Mesothelial cell of epicardium (in vitro differentiated cells): ENCODE data around the gene OTUB2. TPM values are rescaled to one million over a fixed set of nuclear protein-coding genes. Genes with fewer than 3 reads are reported as not detected.

Experiments
- DNase-seq, 2 experiments: peaks; one replicate each; pipeline ENCODE4 v3.0.0; 2021; ENCODE audit warnings: low spot score in 2 of 2; ENCODE audit not compliant: unreplicated experiment in 2 of 2
- H3K27ac Mint-ChIP-seq: 2 replicates; pipeline ENCODE4 v1.8.0; 2021; ENCODE audit warnings: mixed read lengths
- H3K27me3 Mint-ChIP-seq: 2 replicates; pipeline ENCODE4 v1.8.0; 2021; ENCODE audit warnings: low read depth, mixed read lengths
- H3K36me3 Mint-ChIP-seq: 2 replicates; pipeline ENCODE4 v1.8.0; 2021; ENCODE audit warnings: mixed read lengths
- H3K4me1 Mint-ChIP-seq: 2 replicates; pipeline ENCODE4 v1.8.0; 2021; ENCODE audit warnings: mixed read lengths
- H3K4me3 Mint-ChIP-seq: 2 replicates; pipeline ENCODE4 v1.8.0; 2021; ENCODE audit warnings: mild to moderate bottlenecking, moderate library complexity, mixed read lengths
- H3K9me3 Mint-ChIP-seq: 2 replicates; pipeline ENCODE4 v1.8.0; 2021; ENCODE audit warnings: mixed read lengths
- total RNA-seq: library from RNA; stranded (reverse); gene quantifications from 3 replicates; pipeline ENCODE4 v1.2.1, GENCODE V29; 2021
- TF ChIP-seq, protein P1 (sequence below): fragments of 200-600 bp; sonication (generic); IDR thresholded peaks from one replicate; pipeline ENCODE4 v1.5.0; 2021; ENCODE audit warnings: antibody characterized with exemption; ENCODE audit not compliant: unreplicated experiment

OTUB2 gene
- total RNA-seq, 1 donor from 2014 or later: 6.6 TPM

GRCh38 chr14:94020267-94020666 lies 5.9 kb upstream of the OTUB2 start:
- H3K27ac Mint-ChIP-seq: no peak overlapping the region
- no peaks in the 10 kb centered on the region for H3K4me1 Mint-ChIP-seq
- peaks cover 3% of the 10 kb centered on the region for H3K27me3 Mint-ChIP-seq
- TF ChIP-seq, protein P1, sequence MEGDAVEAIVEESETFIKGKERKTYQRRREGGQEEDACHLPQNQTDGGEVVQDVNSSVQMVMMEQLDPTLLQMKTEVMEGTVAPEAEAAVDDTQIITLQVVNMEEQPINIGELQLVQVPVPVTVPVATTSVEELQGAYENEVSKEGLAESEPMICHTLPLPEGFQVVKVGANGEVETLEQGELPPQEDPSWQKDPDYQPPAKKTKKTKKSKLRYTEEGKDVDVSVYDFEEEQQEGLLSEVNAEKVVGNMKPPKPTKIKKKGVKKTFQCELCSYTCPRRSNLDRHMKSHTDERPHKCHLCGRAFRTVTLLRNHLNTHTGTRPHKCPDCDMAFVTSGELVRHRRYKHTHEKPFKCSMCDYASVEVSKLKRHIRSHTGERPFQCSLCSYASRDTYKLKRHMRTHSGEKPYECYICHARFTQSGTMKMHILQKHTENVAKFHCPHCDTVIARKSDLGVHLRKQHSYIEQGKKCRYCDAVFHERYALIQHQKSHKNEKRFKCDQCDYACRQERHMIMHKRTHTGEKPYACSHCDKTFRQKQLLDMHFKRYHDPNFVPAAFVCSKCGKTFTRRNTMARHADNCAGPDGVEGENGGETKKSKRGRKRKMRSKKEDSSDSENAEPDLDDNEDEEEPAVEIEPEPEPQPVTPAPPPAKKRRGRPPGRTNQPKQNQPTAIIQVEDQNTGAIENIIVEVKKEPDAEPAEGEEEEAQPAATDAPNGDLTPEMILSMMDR: no peak
- DNase-seq: no peak
- H3K9me3 Mint-ChIP-seq: no peaks in the 10 kb centered on the region
- no peaks in the 10 kb centered on the region for H3K36me3 Mint-ChIP-seq
- no peak overlapping the region for H3K4me3 Mint-ChIP-seq

DNA sequence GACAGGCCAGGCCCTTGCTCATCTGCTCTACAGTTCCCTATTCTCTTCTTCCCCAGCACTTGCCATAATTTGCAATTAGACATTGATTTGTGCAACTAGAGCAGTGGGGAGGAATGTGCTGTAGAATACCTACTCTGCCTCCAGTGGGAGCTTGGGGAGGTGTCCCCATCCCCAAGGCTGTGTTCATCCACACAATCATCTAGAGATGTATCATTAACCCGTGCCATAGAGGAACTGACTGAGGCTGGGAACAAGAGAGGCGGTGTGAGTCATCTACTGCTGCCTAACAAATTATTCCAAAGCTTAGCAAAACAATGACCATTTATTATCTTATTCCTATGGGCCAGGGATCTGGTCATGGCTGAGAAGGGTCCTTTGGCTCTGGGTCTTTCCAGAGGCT lies 5.1 kb upstream of the OTUB2 start:
- Mint-ChIP-seq H3K27ac (no peak overlapping the region), H3K27me3 (peaks cover 3% of the 10 kb centered on the region), H3K9me3 (no peaks in the 10 kb centered on the region), H3K36me3 (no peaks in the 10 kb centered on the region), H3K4me1 (peaks cover 2% of the 10 kb centered on the region), H3K4me3 (no peak overlapping the region)
- no peak for DNase-seq
- TF ChIP-seq, protein P1: no peak

DNA sequence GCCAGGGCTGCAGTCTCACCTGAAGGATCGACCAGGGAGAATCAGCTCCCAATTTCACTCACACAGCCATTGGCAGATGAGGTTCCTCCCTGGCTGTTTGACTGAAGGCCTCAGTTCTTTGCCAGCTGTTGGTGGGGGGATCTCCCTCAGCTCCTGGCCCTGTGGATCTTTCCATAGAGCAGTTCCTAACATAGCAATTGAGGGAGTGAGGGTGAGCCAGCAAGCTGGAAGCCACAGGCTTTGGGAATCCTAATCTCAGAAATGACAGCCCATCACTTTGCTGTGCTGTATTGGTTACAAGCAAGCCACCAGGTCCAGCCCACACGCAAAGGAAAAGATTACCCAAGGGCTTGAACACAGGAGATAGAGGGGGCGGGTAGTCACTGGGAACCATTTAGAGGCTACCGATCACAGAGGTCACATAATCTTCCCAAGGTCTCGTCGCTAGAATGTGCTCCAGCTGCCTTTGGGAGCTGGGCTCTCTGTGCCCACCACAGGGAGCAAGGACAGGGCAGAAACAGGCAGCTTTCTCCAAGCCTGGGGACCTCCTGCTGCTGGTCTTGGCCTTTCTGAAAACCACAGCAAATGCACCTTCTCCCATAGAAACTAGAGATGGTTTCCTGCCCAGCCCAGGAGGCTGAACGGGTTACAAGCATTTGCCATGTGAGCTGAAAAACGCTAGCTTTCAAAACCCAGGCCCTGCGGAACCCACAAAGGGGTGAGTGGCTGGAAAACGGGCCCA lies 4.6 kb upstream of the OTUB2 start:
- peaks cover 1% of the 10 kb centered on the region for H3K27me3 Mint-ChIP-seq

GRCh38 chr14:94022532-94023411 lies 3.4 kb upstream of the OTUB2 start:
- Mint-ChIP-seq H3K27me3 (no peaks in the 10 kb centered on the region), H3K4me1 (peaks cover 3% of the 10 kb centered on the region), H3K9me3 (no peaks in the 10 kb centered on the region), H3K36me3 (no peaks in the 10 kb centered on the region), H3K4me3 (no peak overlapping the region), H3K27ac (no peak overlapping the region)
- TF ChIP-seq, protein P1: no peak
- DNase-seq: no peak

More for the DNA sequence above, 4.6 kb upstream of the OTUB2 start:
- H3K4me1 Mint-ChIP-seq: peaks cover 3% of the 10 kb centered on the region
- no peak overlapping the region for H3K27ac Mint-ChIP-seq
- H3K9me3 Mint-ChIP-seq: no peaks in the 10 kb centered on the region
- no peak overlapping the region for H3K4me3 Mint-ChIP-seq
- DNase-seq: no peak
- H3K36me3 Mint-ChIP-seq: no peaks in the 10 kb centered on the region
- TF ChIP-seq, protein P1: no peak

DNA sequence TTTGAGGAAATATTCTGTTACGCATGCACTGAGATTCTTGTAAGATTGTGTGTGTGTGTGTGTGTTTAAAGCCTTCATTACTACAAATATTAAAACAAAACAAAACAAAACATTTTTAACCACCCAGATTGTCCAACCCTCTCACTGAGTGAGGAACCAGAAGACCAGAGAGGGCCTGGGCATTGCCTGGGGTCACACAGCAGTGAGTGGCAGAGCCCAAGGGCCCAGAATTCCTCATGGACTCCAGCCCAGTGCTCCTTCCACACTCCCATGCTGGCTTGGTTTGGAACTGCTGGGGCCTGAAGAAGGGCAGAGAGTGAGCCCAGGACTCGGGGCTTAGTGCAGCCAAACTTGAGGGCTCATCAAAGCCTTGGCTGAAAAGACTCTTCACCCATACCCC lies 1.6 kb upstream of the OTUB2 start:
- no peak for DNase-seq
- Mint-ChIP-seq H3K4me1 (peaks cover 3% of the 10 kb centered on the region), H3K36me3 (no peaks in the 10 kb centered on the region), H3K27ac (no peak overlapping the region), H3K4me3 (no peak overlapping the region), H3K9me3 (no peaks in the 10 kb centered on the region), H3K27me3 (no peaks in the 10 kb centered on the region)
- TF ChIP-seq, protein P1: no peak
